Occipital lobe (tissue), 2 donors: Measurements from ENCODE around the gene IER3IP1. TPM values are rescaled to one million over a fixed set of nuclear protein-coding genes. Genes with fewer than 3 reads are reported as not detected.

Source experiments
- small RNA-seq: library from RNA; depleted of rRNA; stranded (forward); fragments of <200 nt; gene quantifications from one replicate; pipeline ENCODE3, GENCODE V24; 2014
- total RNA-seq: library from RNA; depleted of rRNA; stranded (reverse); fragments of >200 nt; gene quantifications from one replicate; pipeline ENCODE4 v1.2.3, GENCODE V29; 2014

Gene IER3IP1
- total RNA-seq, 1 donor from 2014 or later, result 22.1 TPM

Small RNAs within 50 kb of the gene (small RNA-seq; reads per million reads assigned to genes)
- not detected for gene AC012254.4

Other genes with a start within 250 kb of the IER3IP1 start
- not detected for gene ELOA2, start 140.7 kb downstream of the IER3IP1 start, total RNA-seq
- 30.3 TPM for gene HDHD2, start 25.9 kb downstream of the IER3IP1 start, total RNA-seq
- not detected for gene SKOR2, start 75.3 kb upstream of the IER3IP1 start, total RNA-seq